A673 (cell line): ENCODE results near the gene CXorf38. TPM values are rescaled to one million over a fixed set of nuclear protein-coding genes. Genes with fewer than 3 reads are reported as not detected.

Experiments
- BruUV-seq: library from RNA; stranded (reverse); fragments of 400-500 nt; replicated peaks from 2 replicates; lab custom pipeline; 2021; lab: Mats Ljungman, UMichigan
- CTCF ChIA-PET: fragments of 300-600 bp; sonication (Branson Sonifier 250); formaldehyde crosslinking; loops from one replicate; lab custom pipeline; 2022; ENCODE audit warnings: antibody characterized with exemption; lab: Charles Lee
- POLR2A ChIA-PET: fragments of 300-600 bp; sonication (Branson Sonifier 250); formaldehyde crosslinking; loops from one replicate; lab custom pipeline; 2022; ENCODE audit warnings: antibody characterized with exemption; ENCODE audit not compliant: low non-redundant PET; lab: Charles Lee
- DNase-seq: peaks from one replicate; pipeline ENCODE4 v3.0.0-alpha.2; 2015; ENCODE audit warnings: low spot score
- H3K27ac ChIP-seq: fragments of 200-600 bp; sonication (generic); 2 replicates; pipeline ENCODE4 v1.5.1; 2016; ENCODE audit warnings: mixed run types, low read depth, mild to moderate bottlenecking, mixed read lengths, antibody characterized with exemption, low read length; ENCODE audit not compliant: poor library complexity, severe bottlenecking
- H3K27me3 ChIP-seq: fragments of 200-600 bp; sonication (generic); replicated peaks from 2 replicates; pipeline ENCODE4 v1.6.1; 2017; ENCODE audit warnings: mixed run types, low read depth, mild to moderate bottlenecking, mixed read lengths, antibody characterized with exemption, low read length; ENCODE audit not compliant: insufficient read depth, poor library complexity
- H3K36me3 ChIP-seq: fragments of 200-600 bp; sonication (generic); 2 replicates; pipeline ENCODE4 v1.6.1; 2016; ENCODE audit warnings: mixed run types, mild to moderate bottlenecking, mixed read lengths, antibody characterized with exemption, low read length; ENCODE audit not compliant: insufficient read depth, poor library complexity, severe bottlenecking
- H3K4me1 ChIP-seq: fragments of 200-600 bp; sonication (generic); 2 replicates; pipeline ENCODE4 v1.6.1; 2017; ENCODE audit warnings: mixed run types, mild to moderate bottlenecking, mixed read lengths, antibody characterized with exemption, low read length; ENCODE audit not compliant: insufficient read depth, poor library complexity, severe bottlenecking
- H3K4me3 ChIP-seq: fragments of 200-600 bp; sonication (generic); 2 replicates; pipeline ENCODE4 v1.5.1; 2016; ENCODE audit warnings: low read depth, mixed run types, mild to moderate bottlenecking, mixed read lengths, low read length; ENCODE audit not compliant: poor library complexity, severe bottlenecking
- H3K9me3 ChIP-seq: fragments of 200-600 bp; sonication (generic); 2 replicates; pipeline ENCODE4 v1.6.1; 2016; ENCODE audit warnings: mixed run types, low read depth, mild to moderate bottlenecking, mixed read lengths, antibody characterized with exemption, low read length; ENCODE audit not compliant: poor library complexity, severe bottlenecking
- EZH2 ChIP-seq: fragments of 200-600 bp; sonication (generic); IDR thresholded peaks from 2 replicates; pipeline ENCODE4 v1.6.1; 2017; ENCODE audit warnings: borderline replicate concordance, low read depth, mild to moderate bottlenecking, mixed read lengths, antibody characterized with exemption, low read length; ENCODE audit not compliant: poor library complexity, severe bottlenecking
- intact Hi-C: fragments of 100-400 bp; cut with micrococcal nuclease; formaldehyde crosslinking; loops from one replicate; pipeline ENCODE4 v1.10.0; 2022; ENCODE audit not compliant: unreplicated experiment
- total RNA-seq: library from RNA; stranded (reverse); gene quantifications from 2 replicates; pipeline ENCODE4 v1.2.3, GENCODE V29; 2021
- TF ChIP-seq, protein P1 (sequence below): fragments of 300-800, 200-600 bp; sonication (generic); conservative IDR thresholded peaks from 2 replicates; pipeline ENCODE4 v1.5.1; 2017; ENCODE audit warnings: low read depth, mild to moderate bottlenecking, antibody characterized with exemption, low read length, moderate library complexity, mixed read lengths

CXorf38 gene
- total RNA-seq, 1 experiment from 2014 or later, result 8.1 TPM

- Histone ChIP-seq H3K27ac (no peak overlapping the region), H3K4me1 (no peaks in the 10 kb centered on the region), H3K27me3 (no peaks in the 10 kb centered on the region), H3K36me3 (peaks cover 5% of the 10 kb centered on the region), H3K4me3 (no peak overlapping the region), H3K9me3 (no peaks in the 10 kb centered on the region)
- intact Hi-C loops, result no loop called here
- TF ChIP-seq, protein P1, sequence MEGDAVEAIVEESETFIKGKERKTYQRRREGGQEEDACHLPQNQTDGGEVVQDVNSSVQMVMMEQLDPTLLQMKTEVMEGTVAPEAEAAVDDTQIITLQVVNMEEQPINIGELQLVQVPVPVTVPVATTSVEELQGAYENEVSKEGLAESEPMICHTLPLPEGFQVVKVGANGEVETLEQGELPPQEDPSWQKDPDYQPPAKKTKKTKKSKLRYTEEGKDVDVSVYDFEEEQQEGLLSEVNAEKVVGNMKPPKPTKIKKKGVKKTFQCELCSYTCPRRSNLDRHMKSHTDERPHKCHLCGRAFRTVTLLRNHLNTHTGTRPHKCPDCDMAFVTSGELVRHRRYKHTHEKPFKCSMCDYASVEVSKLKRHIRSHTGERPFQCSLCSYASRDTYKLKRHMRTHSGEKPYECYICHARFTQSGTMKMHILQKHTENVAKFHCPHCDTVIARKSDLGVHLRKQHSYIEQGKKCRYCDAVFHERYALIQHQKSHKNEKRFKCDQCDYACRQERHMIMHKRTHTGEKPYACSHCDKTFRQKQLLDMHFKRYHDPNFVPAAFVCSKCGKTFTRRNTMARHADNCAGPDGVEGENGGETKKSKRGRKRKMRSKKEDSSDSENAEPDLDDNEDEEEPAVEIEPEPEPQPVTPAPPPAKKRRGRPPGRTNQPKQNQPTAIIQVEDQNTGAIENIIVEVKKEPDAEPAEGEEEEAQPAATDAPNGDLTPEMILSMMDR, result no peak
- no peak for TF ChIP-seq EZH2
- ChIA-PET POLR2A (no interaction called here), CTCF (no interaction called here)
- DNase-seq, result no peak
- no TSS peak for BruUV-seq
These were observed 22.1 kb downstream of the CXorf38 start for GRCh38 chrX:40625294-40625693.

- Histone ChIP-seq H3K27ac (no peak overlapping the region), H3K4me3 (no peak overlapping the region), H3K36me3 (no peaks in the 10 kb centered on the region), H3K9me3 (no peaks in the 10 kb centered on the region), H3K4me1 (no peaks in the 10 kb centered on the region), H3K27me3 (no peaks in the 10 kb centered on the region)
- no TSS peak for BruUV-seq
- DNase-seq, result no peak
- TF ChIP-seq, protein P1, result no peak
- TF ChIP-seq EZH2, result no peak
- intact Hi-C loops, result no loop called here
- ChIA-PET POLR2A (no interaction called here), CTCF (no interaction called here)
These were observed 23.7 kb downstream of the CXorf38 start for GRCh38 chrX:40623665-40624064.

DNA sequence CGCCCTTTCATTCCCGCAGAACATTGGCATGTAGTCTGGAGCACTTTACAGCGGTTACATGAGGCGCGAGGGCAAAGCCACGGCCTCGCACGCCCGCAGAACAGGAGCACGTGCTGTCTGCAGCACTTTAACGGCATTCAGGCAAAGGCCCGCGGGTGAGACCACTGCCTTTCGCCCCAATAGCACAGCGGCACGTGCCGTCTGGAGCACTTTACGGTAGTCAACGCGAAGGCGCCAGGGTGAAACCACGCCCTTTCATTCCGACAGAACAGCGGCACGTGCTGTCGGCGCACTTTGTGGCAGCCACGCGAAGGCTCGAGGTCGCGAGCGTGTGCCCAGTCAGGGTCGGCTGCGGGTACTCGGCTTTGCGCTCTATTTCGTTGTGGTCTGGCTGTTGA is 24.2 kb downstream of the CXorf38 start, which contains the start of gene MPC1L:
Gene MPC1L, plus strand, starts transcription at position 290 of the 398 bp plus-strand sequence. CDS start 138 bp downstream, outside the sequence.
- BruUV-seq, result no TSS peak
- no peaks in the 10 kb centered on the region for H3K27me3 ChIP-seq
- ChIA-PET POLR2A (no interaction called here), CTCF (no interaction called here)
- intact Hi-C loops, result no loop called here
- no peak within 1 kb of the TSS for H3K27ac ChIP-seq
- no peaks in the 10 kb centered on the region for H3K36me3 ChIP-seq
- no peak for DNase-seq
- H3K4me1 ChIP-seq, result no peaks in the 10 kb centered on the region
- TF ChIP-seq EZH2, result no peak
- TF ChIP-seq, protein P1, result no peak
- H3K9me3 ChIP-seq, result no peaks in the 10 kb centered on the region
- no peak within 1 kb of the TSS for H3K4me3 ChIP-seq
